GM19395 (cell line): ENCODE results near the gene SRPK2.
"Not testable (repeated sequence)": the region's sequence is repeated elsewhere in the genome, so short reads cannot be mapped to it uniquely, and the experiment has no call there.

Experiments used
- ATAC-seq: cut with Tn5 transposase; IDR thresholded peaks from one replicate; pipeline ENCODE4 v1.9.1; 2021; ENCODE audit warnings: mild to moderate bottlenecking, moderate library complexity; ENCODE audit not compliant: unreplicated experiment

Gene SRPK2

DNA sequence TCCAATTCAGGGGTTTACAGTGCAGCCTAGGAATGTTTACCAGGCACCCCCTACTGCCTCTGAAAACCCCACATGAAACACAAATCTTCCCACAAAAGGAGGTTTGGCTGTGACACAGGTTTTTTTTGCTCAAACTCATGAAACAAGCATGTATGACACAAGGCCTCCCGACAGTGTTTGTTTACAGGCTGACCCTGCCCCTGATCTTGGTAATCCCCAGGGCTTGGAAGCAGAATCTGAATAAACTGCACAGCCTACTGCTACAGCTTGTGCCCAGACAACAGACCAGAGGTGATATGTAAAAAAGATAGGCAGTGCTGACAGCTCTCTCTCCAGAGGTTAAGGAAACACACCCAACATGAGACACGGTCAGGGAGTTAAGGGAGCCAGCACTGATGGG lies 190.5 kb downstream of the SRPK2 start:
- no peak for ATAC-seq

- no peak for ATAC-seq
Measured at GRCh38 chr7:105196473-105196872, 192.2 kb downstream of the SRPK2 start.

GRCh38 chr7:105195891-105196290 lies 192.8 kb downstream of the SRPK2 start:
- no peak for ATAC-seq

DNA sequence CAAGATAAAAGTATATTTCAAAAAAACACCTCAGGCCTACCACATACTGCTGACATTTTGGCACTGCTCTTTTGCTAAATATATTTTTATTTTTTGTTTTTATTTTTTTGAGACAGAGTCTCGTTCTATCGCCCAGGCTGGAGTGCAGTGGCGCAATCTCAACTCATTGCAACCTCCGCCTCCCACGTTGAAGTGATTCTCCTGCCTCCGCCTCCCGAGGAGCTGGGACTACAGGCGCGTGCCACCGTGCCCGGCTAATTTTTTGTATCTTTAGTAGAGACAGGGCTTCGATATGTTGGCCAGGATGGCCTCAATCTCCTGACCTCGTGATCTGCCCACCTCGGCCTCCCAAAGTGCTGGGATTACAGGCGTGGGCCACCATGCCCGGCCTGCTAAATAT lies 193.8 kb downstream of the SRPK2 start:
- ATAC-seq: not testable (repeated sequence)

- ATAC-seq: no peak
Measured at GRCh38 chr7:105191331-105191730, 197.4 kb downstream of the SRPK2 start.

GRCh38 chr7:105189859-105190492 lies 198.7 kb downstream of the SRPK2 start:
- no peak for ATAC-seq

GRCh38 chr7:105188201-105188600 lies 200.5 kb downstream of the SRPK2 start:
- ATAC-seq: no peak

DNA sequence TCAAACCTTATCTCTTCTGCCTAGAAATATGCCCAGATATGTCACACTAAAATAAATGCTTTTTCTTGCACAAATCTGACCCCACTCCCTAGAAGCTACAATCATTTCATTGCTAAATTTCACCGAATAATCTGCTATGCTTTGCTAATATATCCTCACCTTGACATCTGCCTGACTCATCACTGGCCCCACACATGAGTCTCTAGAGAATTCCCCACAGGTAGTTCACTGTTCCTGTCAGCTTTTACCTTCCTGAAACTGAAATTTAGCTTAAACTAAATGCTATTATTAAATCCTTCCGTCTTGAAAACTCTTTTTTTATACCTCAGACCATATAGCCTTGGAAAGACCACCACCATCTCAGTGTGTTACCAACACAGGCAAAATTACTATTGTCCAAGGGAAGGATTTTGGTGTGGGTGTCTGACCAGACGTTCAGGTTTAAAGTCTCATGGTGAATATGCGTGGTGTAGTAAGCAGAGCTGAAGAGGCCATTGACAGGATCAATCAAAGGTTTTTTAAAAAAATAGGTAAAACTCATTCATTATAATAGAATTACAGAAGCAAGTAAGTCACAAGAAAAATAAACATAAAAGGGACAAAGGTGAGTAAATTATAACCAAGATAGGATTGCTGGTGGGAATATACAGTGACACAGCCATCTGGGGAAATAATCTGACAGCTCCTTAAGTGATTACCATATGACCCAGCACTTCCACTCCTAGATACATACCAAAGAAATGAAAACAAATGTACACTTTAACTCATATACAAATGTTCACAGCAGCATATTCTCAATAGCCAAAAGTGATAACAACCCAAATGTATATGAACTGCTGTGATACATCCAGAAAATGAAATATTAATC lies 201.2 kb downstream of the SRPK2 start:
- peak; percentile 74 for ATAC-seq

GRCh38 chr7:105185290-105186010 lies 203.3 kb downstream of the SRPK2 start:
- ATAC-seq: no peak

GRCh38 chr7:105180002-105180401 lies 208.7 kb downstream of the SRPK2 start:
- no peak for ATAC-seq

DNA sequence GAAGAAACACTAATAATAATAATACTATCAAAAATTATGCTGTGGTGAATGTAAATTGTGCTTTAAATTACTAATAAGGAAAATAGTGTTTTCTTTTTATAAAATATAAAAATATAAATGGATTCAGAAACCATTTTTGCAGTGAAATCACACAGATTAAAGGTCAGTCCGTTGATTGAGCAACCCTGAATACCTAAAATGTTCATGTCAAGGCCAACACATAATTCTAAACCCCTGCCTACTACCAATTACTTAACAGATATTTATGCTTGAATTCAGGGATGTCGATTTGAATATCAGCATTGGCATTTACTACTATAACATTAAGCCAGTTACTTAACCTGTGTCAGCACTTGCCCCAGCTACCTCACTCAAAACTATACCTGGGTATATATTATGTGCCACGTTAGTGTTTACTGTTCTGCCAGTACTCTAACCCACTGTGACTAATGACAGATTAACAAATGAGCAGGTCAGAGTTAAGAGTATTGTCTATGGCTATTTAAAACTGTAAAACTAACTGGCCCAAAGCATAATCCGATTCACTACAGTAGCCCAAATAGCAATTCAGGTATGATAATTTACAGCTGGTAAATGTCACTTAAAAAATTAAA lies 209.7 kb downstream of the SRPK2 start:
- ATAC-seq: no peak

GRCh38 chr7:105178177-105178576 lies 210.5 kb downstream of the SRPK2 start:
- ATAC-seq: no peak

GRCh38 chr7:105177026-105177425 lies 211.7 kb downstream of the SRPK2 start:
- ATAC-seq: no peak

GRCh38 chr7:105173586-105173985 lies 215.1 kb downstream of the SRPK2 start:
- ATAC-seq: no peak

DNA sequence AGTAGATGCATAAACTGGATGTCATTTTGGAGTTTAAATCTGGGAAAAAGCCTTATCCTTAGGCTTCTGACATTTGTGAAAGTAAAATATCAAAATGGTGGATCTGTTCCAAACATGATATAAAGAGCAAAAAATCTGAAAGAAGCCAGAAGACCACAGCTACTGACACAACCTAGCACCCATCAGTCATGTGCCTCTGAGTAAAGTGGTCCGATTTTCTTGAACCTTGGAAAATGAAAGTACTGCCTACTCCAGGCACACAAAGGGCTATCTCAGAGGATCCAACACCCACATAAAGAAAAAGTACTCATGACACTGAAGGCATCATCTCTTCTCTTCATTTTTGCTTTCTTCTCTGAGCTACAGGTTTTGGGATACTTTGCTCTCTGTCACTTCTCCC lies 224.0 kb downstream of the SRPK2 start:
- ATAC-seq: no peak

GRCh38 chr7:105163718-105164117 lies 225.0 kb downstream of the SRPK2 start:
- no peak for ATAC-seq

DNA sequence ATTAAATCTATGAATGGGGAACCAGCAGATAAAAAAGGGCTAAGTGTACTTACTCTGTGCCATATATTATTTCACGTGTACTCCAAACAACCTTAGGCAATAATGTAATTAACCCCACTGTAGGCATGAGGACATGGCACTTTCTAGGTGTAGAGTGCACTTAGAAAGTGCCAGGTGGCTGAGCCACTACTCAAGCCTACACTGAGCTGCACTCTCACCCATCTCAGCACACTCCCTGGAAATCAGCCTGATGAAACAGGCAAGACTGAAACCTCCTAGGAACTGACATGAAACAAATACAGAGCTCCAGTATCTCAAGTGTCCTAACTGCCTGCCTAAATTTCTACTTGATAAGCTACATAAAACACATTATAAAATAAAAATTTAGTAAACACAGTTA lies 227.4 kb downstream of the SRPK2 start:
- ATAC-seq: no peak

DNA sequence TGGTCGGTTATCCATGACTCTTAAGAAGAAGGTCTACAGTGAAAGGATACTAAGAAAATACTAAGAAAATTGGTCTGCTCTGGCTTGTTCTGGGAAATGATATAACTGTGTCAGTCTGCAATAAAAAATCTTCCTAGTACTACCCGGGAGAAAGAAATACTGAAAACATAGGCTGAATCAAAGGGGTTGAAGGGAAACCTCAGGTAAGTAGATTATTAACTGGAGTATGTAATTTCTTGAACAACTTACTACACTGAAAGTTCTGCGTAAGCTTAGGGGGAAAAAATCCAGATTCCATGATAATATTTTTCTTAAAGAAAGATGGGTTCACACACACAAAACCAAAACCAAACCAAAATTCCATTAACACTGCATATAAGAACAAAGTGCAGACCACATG lies 231.4 kb downstream of the SRPK2 start:
- ATAC-seq: peak; percentile 76

GRCh38 chr7:105156731-105157130 lies 232.0 kb downstream of the SRPK2 start:
- no peak for ATAC-seq

DNA sequence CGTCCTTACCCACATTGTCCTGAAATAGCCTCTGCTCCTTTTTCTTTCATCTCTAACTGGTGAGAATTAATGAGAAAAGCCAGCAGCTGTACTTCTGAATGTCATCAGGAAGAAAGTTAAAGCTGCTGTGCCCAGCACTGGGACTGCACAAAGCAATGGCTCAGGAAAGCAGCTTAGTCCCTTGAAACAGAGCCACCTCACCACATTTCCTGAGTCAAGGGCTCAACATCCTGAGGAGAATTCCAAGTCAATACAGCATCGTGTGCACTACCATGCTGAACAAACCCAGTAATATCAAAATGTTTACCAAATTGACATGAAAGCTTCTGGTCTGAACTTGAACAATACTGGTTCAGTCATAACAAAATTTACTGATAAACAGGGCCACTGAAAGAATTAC lies 234.6 kb downstream of the SRPK2 start:
- ATAC-seq: no peak

GRCh38 chr7:105153531-105153930 lies 235.2 kb downstream of the SRPK2 start:
- no peak for ATAC-seq
